Calu3 (cell line): ENCODE measurements around the gene LUZP2. TPM values are rescaled to one million over a fixed set of nuclear protein-coding genes. Genes with fewer than 3 reads are reported as not detected.
A peak's percentile ranks its signal among the peaks of the same experiment; 100 is the strongest.

Experiments used
- Bru-seq: library from RNA; stranded (reverse); fragments of 400-500 nt; gene quantifications from one replicate; lab custom pipeline; 2021; lab: Mats Ljungman, UMichigan
- BruChase-seq, 2 experiments: library from RNA; stranded (reverse); fragments of 400-500 nt; gene quantifications; one replicate each; lab custom pipeline; 2021; lab: Mats Ljungman, UMichigan
- BruUV-seq: library from RNA; stranded (reverse); fragments of 400-500 nt; replicated peaks from 2 replicates; lab custom pipeline; 2021; lab: Mats Ljungman, UMichigan
- CTCF ChIA-PET: fragments of 300-600 bp; sonication (Branson Sonifier 250); formaldehyde crosslinking; loops from one replicate; lab custom pipeline; 2022; ENCODE audit warnings: antibody characterized with exemption; lab: Charles Lee
- DNase-seq: peaks from one replicate; pipeline ENCODE4 v3.0.0; 2022
- H3K27ac Mint-ChIP-seq: one replicate; pipeline ENCODE4 v1.8.0; 2022; ENCODE audit warnings: mixed read lengths; ENCODE audit not compliant: unreplicated experiment
- H3K27me3 Mint-ChIP-seq: one replicate; pipeline ENCODE4 v1.8.0; 2022; ENCODE audit warnings: mixed read lengths; ENCODE audit not compliant: unreplicated experiment
- H3K36me3 Mint-ChIP-seq: one replicate; pipeline ENCODE4 v1.8.0; 2022; ENCODE audit warnings: mild to moderate bottlenecking, moderate library complexity, mixed read lengths; ENCODE audit not compliant: insufficient read depth, unreplicated experiment
- H3K4me1 Mint-ChIP-seq: one replicate; pipeline ENCODE4 v1.8.0; 2022; ENCODE audit warnings: mild to moderate bottlenecking, low read depth, mixed read lengths; ENCODE audit not compliant: unreplicated experiment
- H3K4me3 Mint-ChIP-seq: one replicate; pipeline ENCODE4 v1.8.0; 2022; ENCODE audit warnings: mild to moderate bottlenecking, low read depth, moderate library complexity, mixed read lengths; ENCODE audit not compliant: unreplicated experiment
- H3K9me3 Mint-ChIP-seq: one replicate; pipeline ENCODE4 v1.8.0; 2022; ENCODE audit warnings: low read depth, mixed read lengths; ENCODE audit not compliant: unreplicated experiment
- intact Hi-C: fragments of 100-400 bp; cut with micrococcal nuclease; formaldehyde crosslinking; loops from one replicate; pipeline ENCODE4 v1.10.0; 2022; ENCODE audit not compliant: unreplicated experiment
- long read RNA-seq: library from polyadenylated mRNA; stranded (forward); transcript quantifications from one replicate; pipeline ENCODE4 v2.0.0, GENCODE V29; 2022
- total RNA-seq: library from RNA; stranded (reverse); gene quantifications from 2 replicates; pipeline ENCODE4 v1.2.3, GENCODE V29; 2022
- TF ChIP-seq, protein P1 (sequence below): fragments of 200-600 bp; IDR thresholded peaks from one replicate; pipeline ENCODE4 v1.8.0; 2022; ENCODE audit warnings: antibody characterized with exemption; ENCODE audit not compliant: unreplicated experiment

LUZP2 gene
- total RNA-seq: 0.73 and 0.95 TPM in 2 replicates
- percentile 30 among the genes with signal in this experiment for Bru-seq, nascent RNA
- BruChase-seq, experiment 1, labeled RNA remaining after a 6-hour chase: percentile 19 among the genes with signal in this experiment
- BruChase-seq, experiment 2, labeled RNA remaining after a 2-hour chase: percentile 17 among the genes with signal in this experiment
- long read RNA-seq, partial matches to known transcripts: 0 of 1 reads
- long read RNA-seq, other reads (novel, unspliced or antisense): 1 of 1 reads

DNA sequence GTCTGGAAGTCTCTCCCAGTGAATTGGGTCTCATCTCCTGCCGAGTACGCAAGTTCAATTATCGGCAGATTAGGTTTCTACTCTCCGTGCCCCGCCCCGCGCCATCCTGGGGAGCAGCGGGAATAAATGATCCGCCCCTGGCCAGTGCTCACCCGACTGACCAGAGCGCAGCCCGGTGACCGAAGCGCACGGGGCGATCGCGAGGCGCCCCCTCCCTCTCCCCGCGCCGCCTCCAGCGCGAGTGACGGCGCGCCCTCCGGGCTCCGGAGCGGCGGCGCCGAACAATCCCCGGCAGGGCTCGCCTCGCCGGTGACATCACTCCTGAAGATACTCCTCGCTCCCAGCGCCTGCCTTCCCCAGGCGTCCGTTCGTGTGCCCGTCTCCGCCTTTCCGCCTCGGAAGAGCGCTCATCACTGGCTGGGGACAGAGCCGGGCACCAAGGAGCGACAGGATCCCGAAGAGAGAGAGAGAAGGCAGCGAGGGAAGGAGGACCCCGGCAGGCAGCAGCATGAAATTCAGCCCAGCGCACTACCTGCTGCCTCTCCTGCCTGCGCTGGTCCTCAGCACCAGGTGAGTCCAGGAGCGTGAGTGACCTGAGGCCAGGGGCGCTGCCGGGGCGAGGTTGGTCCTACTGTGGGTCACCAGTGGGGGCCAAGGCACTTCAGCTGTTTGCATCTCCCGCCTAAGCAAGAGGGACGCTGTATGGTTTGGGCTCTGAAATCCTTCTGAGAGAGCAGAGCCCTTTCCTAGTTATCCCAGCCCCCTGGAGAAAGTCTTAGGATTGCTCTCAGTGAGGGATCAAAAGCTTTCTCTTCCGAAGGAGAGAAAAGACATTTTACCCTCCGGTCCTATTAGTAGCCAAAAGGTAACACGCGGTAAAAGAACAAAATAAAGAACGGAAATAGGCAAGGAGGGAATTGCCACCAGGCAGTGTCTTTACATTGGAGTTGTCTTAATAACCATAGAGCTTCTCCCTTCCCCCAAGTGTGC, at the start of gene LUZP2:
Gene LUZP2 (plus strand): TSS at position 318 of the 990 bp plus-strand sequence.
- CTCF ChIA-PET: no interaction called here
- no TSS peak for BruUV-seq
- peaks cover 9% of the 10 kb centered on the region for H3K36me3 Mint-ChIP-seq
- intact Hi-C loops: no loop called here
- H3K4me3 Mint-ChIP-seq: peak within 1 kb of the TSS; percentile 88
- H3K9me3 Mint-ChIP-seq: no peaks in the 10 kb centered on the region
- H3K4me1 Mint-ChIP-seq: peaks cover 8% of the 10 kb centered on the region
- peak; percentile 53 for DNase-seq
- H3K27ac Mint-ChIP-seq: no peak within 1 kb of the TSS
- TF ChIP-seq, protein P1, sequence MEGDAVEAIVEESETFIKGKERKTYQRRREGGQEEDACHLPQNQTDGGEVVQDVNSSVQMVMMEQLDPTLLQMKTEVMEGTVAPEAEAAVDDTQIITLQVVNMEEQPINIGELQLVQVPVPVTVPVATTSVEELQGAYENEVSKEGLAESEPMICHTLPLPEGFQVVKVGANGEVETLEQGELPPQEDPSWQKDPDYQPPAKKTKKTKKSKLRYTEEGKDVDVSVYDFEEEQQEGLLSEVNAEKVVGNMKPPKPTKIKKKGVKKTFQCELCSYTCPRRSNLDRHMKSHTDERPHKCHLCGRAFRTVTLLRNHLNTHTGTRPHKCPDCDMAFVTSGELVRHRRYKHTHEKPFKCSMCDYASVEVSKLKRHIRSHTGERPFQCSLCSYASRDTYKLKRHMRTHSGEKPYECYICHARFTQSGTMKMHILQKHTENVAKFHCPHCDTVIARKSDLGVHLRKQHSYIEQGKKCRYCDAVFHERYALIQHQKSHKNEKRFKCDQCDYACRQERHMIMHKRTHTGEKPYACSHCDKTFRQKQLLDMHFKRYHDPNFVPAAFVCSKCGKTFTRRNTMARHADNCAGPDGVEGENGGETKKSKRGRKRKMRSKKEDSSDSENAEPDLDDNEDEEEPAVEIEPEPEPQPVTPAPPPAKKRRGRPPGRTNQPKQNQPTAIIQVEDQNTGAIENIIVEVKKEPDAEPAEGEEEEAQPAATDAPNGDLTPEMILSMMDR: no peak
- no peaks in the 10 kb centered on the region for H3K27me3 Mint-ChIP-seq

GRCh38 chr11:24453129-24453718, 43.6 kb upstream of the LUZP2 start:
- CTCF ChIA-PET: no interaction called here
- intact Hi-C loops: no loop called here
- H3K27me3 Mint-ChIP-seq: no peaks in the 10 kb centered on the region
- no peaks in the 10 kb centered on the region for H3K36me3 Mint-ChIP-seq
- no peaks in the 10 kb centered on the region for H3K4me1 Mint-ChIP-seq
- H3K27ac Mint-ChIP-seq: no peak overlapping the region
- H3K4me3 Mint-ChIP-seq: no peak overlapping the region
- TF ChIP-seq, protein P1: no peak
- peaks cover 3% of the 10 kb centered on the region for H3K9me3 Mint-ChIP-seq
- BruUV-seq: no TSS peak
- no peak for DNase-seq

DNA sequence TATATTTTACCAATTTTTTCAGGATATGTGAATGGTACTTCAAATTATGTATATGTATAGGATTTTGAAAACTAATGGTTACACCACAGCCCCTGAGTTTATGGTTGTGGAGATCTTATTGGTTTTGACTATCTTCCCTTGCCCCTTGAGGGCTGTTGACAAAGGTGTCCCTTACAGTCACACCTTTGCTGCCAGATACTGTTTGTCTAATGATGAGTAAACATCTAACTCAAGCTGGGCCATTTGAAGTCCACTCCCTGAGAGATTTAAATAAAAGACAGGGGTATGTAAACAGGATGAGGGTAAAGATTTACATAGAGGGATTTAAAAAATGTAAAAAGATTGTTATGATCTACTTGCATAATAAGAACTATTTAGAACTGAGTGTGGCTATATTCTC, 38.9 kb upstream of the LUZP2 start:
- no TSS peak for BruUV-seq
- intact Hi-C loops: no loop called here
- DNase-seq: no peak
- no peak overlapping the region for H3K27ac Mint-ChIP-seq
- CTCF ChIA-PET: no interaction called here
- H3K27me3 Mint-ChIP-seq: no peaks in the 10 kb centered on the region
- peaks cover 3% of the 10 kb centered on the region for H3K9me3 Mint-ChIP-seq
- no peaks in the 10 kb centered on the region for H3K4me1 Mint-ChIP-seq
- H3K36me3 Mint-ChIP-seq: no peaks in the 10 kb centered on the region
- TF ChIP-seq, protein P1: no peak
- H3K4me3 Mint-ChIP-seq: no peak overlapping the region

GRCh38 chr11:24470431-24470830, 26.4 kb upstream of the LUZP2 start:
- no peaks in the 10 kb centered on the region for H3K4me1 Mint-ChIP-seq
- no peak overlapping the region for H3K27ac Mint-ChIP-seq
- no TSS peak for BruUV-seq
- no peaks in the 10 kb centered on the region for H3K27me3 Mint-ChIP-seq
- no peak overlapping the region for H3K4me3 Mint-ChIP-seq
- DNase-seq: no peak
- H3K9me3 Mint-ChIP-seq: peaks cover 2% of the 10 kb centered on the region
- CTCF ChIA-PET: no interaction called here
- intact Hi-C loops: no loop called here
- TF ChIP-seq, protein P1: no peak
- no peaks in the 10 kb centered on the region for H3K36me3 Mint-ChIP-seq
